Skeletal muscle tissue (tissue), 4 donors: ENCODE data around the gene GRM3. TPM values are rescaled to one million over a fixed set of nuclear protein-coding genes. Genes with fewer than 3 reads are reported as not detected.

Source experiments
- H3K27ac ChIP-seq: one replicate; pipeline ENCODE4 v1.7.0; 2013; ENCODE audit warnings: mild to moderate bottlenecking, low read depth, low read length, inconsistent platforms
- H3K27me3 ChIP-seq, 3 donors: one replicate each; pipeline ENCODE4 v1.7.0; 2013; ENCODE audit warnings: low read length in 3 of 3; ENCODE audit not compliant: control insufficient read depth in 3 of 3, insufficient read depth in 3 of 3
- H3K36me3 ChIP-seq, 3 donors: one replicate each; pipeline ENCODE4 v1.7.0; 2013; ENCODE audit warnings: low read length in 3 of 3; ENCODE audit not compliant: control insufficient read depth in 3 of 3, insufficient read depth in 3 of 3
- H3K4me1 ChIP-seq, 3 donors: one replicate each; pipeline ENCODE4 v1.7.0; 2013; ENCODE audit warnings: low read length in 3 of 3, mild to moderate bottlenecking in 3 of 3; ENCODE audit not compliant: control insufficient read depth in 3 of 3, insufficient read depth in 3 of 3
- H3K4me3 ChIP-seq, 3 donors: one replicate each; pipeline ENCODE4 v1.7.0; 2013; ENCODE audit warnings: low read length in 3 of 3
- H3K9ac ChIP-seq, 3 donors: one replicate each; pipeline ENCODE4 v1.7.0; 2013; ENCODE audit warnings: low read length in 3 of 3, mild to moderate bottlenecking in 3 of 3, moderate library complexity in 2 of 3, low read depth in 1 of 3
- H3K9me3 ChIP-seq, 3 donors: one replicate each; pipeline ENCODE4 v1.7.0; 2013; ENCODE audit warnings: low read length in 3 of 3; ENCODE audit not compliant: control insufficient read depth in 3 of 3
- total RNA-seq: library from RNA; depleted of rRNA; stranded (reverse); fragments of >200 nt; gene quantifications from one replicate; pipeline ENCODE4 v1.2.3, GENCODE V29; 2014
- donor health status: Osteomylitis.

GRM3 gene
- total RNA-seq, 1 donor from 2014 or later, result under 0.01 TPM

- no peaks in the 10 kb centered on the region for H3K36me3 ChIP-seq
- no peaks in the 10 kb centered on the region for H3K27me3 ChIP-seq
- H3K9ac ChIP-seq, result no peak overlapping the region
- H3K4me3 ChIP-seq, result no peak overlapping the region
- H3K9me3 ChIP-seq, result no peaks in the 10 kb centered on the region
- H3K27ac ChIP-seq, result no peak overlapping the region
- H3K4me1 ChIP-seq, result no peaks in the 10 kb centered on the region
These were observed 180.1 kb downstream of the GRM3 start for GRCh38 chr7:86823769-86824168.

- H3K27me3 ChIP-seq, result no peaks in the 10 kb centered on the region
- no peaks in the 10 kb centered on the region for H3K4me1 ChIP-seq
- H3K9me3 ChIP-seq, result no peaks in the 10 kb centered on the region
- no peak overlapping the region for H3K4me3 ChIP-seq
- no peak overlapping the region for H3K27ac ChIP-seq
- no peaks in the 10 kb centered on the region for H3K36me3 ChIP-seq
- no peak overlapping the region for H3K9ac ChIP-seq
These were observed 181.6 kb downstream of the GRM3 start for GRCh38 chr7:86825264-86825663.

GRCh38 chr7:86826948-86827347 lies 183.2 kb downstream of the GRM3 start:
- Histone ChIP-seq H3K27ac (no peak overlapping the region), H3K9me3 (no peaks in the 10 kb centered on the region), H3K27me3 (no peaks in the 10 kb centered on the region), H3K9ac (no peak overlapping the region), H3K36me3 (no peaks in the 10 kb centered on the region), H3K4me3 (no peak overlapping the region), H3K4me1 (no peaks in the 10 kb centered on the region)

DNA sequence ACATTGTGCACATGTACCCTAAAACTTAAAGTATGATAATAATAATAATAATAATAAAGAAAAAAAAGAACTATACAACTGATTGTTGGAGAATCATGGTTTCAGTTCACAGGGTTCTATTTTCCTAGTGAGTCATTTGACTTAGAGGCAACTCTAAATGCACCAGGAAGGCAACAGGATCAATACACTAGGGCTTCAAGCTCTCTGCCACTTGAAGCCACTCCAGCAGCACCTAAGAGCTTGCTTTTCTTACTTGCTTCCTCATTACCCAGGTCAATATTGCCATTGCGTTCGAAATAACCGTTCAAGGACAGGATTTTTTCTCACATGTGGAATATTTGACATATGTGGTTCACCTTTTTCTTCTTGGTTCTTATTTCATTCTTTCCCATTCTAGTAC lies 189.7 kb downstream of the GRM3 start:
- H3K36me3 ChIP-seq, result no peaks in the 10 kb centered on the region
- no peak overlapping the region for H3K9ac ChIP-seq
- H3K9me3 ChIP-seq, result no peaks in the 10 kb centered on the region

DNA sequence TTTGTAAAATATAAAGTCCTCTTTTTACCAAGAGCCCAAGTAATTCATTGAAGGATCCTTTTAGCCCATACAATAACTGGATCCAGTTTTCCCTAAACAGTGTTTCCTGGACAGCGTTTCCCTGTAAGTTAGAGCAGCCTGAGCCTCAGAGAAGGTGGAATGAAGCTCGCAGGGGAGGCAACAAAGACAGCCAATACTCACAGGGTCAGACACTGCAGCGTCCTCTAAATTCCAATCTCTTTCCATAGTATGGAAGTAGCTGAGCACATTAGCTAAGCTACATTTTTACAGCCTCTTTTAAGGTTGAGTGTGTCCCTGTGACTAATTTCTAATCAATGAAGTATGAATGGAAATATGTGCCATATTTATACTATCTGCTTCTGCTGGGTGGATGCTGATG lies 193.5 kb downstream of the GRM3 start:
- Histone ChIP-seq H3K4me3 (no peak overlapping the region), H3K27ac (no peak overlapping the region), H3K9ac (no peak overlapping the region), H3K4me1 (no peaks in the 10 kb centered on the region), H3K9me3 (no peaks in the 10 kb centered on the region), H3K36me3 (no peaks in the 10 kb centered on the region), H3K27me3 (no peaks in the 10 kb centered on the region)

More for the DNA sequence above, 189.7 kb downstream of the GRM3 start:
- Histone ChIP-seq H3K4me1 (no peaks in the 10 kb centered on the region), H3K27ac (no peak overlapping the region), H3K27me3 (no peaks in the 10 kb centered on the region), H3K4me3 (no peak overlapping the region)

DNA sequence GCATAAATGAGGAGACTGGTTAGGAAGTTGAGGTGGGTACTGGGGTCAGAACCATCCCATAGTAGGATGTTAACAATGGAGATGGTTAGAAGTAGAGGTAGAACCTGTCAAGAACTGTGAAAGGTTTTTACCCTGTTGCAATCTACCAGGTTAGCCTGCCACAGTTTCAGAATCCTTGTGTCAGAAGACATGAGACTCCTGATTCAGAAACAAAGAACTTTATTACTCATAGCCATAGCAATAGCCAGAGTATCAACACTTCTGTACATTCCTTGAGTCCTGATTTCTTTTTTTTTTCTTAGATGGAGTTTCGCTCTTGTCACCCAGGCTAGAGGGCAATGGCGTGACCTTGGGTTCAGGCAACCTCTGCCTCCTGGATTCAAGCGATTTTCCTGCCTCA lies 200.9 kb downstream of the GRM3 start:
- Histone ChIP-seq H3K9me3 (no peaks in the 10 kb centered on the region), H3K4me3 (no peak overlapping the region), H3K27ac (no peak overlapping the region)

DNA sequence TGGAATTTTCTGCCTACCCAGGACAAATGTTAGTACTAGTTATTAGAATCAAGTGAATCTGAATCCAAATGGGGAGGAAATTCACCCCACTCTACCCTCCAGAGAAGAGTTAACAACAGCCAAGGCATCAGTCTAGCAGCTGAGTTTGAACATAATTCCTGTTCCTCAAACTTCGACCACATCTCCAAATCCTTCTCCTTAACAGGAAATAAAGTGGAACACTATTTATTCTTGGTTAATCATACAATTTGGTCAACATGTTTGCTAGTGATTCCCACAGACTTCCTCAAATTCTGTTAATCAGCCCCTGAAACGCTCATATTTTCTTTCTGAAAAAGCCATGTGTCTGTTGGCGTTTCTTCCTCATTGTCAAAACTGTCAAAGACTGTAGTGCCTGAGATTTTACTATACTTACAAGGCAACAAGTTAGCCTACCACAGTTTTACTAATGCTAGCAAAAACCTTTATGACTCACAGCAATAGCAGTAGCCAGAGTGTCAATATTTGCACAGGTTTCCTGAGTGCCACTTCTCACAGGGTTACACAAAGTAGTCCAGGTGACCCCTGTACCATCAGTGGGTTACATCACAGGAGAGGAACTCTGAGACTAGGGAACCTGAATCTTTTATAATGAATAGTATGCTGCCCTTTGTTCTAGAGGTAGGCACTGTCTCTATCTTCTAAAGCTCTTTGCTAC lies 202.9 kb downstream of the GRM3 start:
- no peaks in the 10 kb centered on the region for H3K36me3 ChIP-seq
- H3K4me1 ChIP-seq, result no peaks in the 10 kb centered on the region
- no peak overlapping the region for H3K4me3 ChIP-seq
- no peaks in the 10 kb centered on the region for H3K9me3 ChIP-seq
- H3K27ac ChIP-seq, result no peak overlapping the region
- no peaks in the 10 kb centered on the region for H3K27me3 ChIP-seq
- no peak overlapping the region for H3K9ac ChIP-seq

More for the DNA sequence above, 200.9 kb downstream of the GRM3 start:
- no peak overlapping the region for H3K9ac ChIP-seq
- no peaks in the 10 kb centered on the region for H3K4me1 ChIP-seq
- no peaks in the 10 kb centered on the region for H3K36me3 ChIP-seq
- no peaks in the 10 kb centered on the region for H3K27me3 ChIP-seq

GRCh38 chr7:86848226-86848625 lies 204.5 kb downstream of the GRM3 start:
- Histone ChIP-seq H3K9ac (no peak overlapping the region), H3K4me3 (no peak overlapping the region), H3K27me3 (no peaks in the 10 kb centered on the region), H3K4me1 (no peaks in the 10 kb centered on the region), H3K36me3 (no peaks in the 10 kb centered on the region), H3K27ac (no peak overlapping the region), H3K9me3 (no peaks in the 10 kb centered on the region)

GRCh38 chr7:86851566-86851965 lies 207.9 kb downstream of the GRM3 start:
- Histone ChIP-seq H3K4me3 (no peak overlapping the region), H3K36me3 (no peaks in the 10 kb centered on the region), H3K27me3 (no peaks in the 10 kb centered on the region), H3K9me3 (no peaks in the 10 kb centered on the region), H3K27ac (no peak overlapping the region), H3K9ac (no peak overlapping the region), H3K4me1 (no peaks in the 10 kb centered on the region)

GRCh38 chr7:86863452-86863851 lies 219.7 kb downstream of the GRM3 start:
- Histone ChIP-seq H3K27ac (no peak overlapping the region), H3K9me3 (no peaks in the 10 kb centered on the region), H3K36me3 (no peaks in the 10 kb centered on the region), H3K9ac (no peak overlapping the region), H3K27me3 (no peaks in the 10 kb centered on the region), H3K4me3 (no peak overlapping the region), H3K4me1 (no peaks in the 10 kb centered on the region)
